ENCODE data around the gene AARS2.

GRCh38 chr6:44270526-44271405, 42.4 kb downstream of the AARS2 start:
- TF ChIP-seq, protein P1, sequence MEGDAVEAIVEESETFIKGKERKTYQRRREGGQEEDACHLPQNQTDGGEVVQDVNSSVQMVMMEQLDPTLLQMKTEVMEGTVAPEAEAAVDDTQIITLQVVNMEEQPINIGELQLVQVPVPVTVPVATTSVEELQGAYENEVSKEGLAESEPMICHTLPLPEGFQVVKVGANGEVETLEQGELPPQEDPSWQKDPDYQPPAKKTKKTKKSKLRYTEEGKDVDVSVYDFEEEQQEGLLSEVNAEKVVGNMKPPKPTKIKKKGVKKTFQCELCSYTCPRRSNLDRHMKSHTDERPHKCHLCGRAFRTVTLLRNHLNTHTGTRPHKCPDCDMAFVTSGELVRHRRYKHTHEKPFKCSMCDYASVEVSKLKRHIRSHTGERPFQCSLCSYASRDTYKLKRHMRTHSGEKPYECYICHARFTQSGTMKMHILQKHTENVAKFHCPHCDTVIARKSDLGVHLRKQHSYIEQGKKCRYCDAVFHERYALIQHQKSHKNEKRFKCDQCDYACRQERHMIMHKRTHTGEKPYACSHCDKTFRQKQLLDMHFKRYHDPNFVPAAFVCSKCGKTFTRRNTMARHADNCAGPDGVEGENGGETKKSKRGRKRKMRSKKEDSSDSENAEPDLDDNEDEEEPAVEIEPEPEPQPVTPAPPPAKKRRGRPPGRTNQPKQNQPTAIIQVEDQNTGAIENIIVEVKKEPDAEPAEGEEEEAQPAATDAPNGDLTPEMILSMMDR (IDR thresholded peaks at IDR 0.05; ENCODE audit: low read depth, low read length): no peak
- TF ChIP-seq MAX (IDR thresholded peaks at IDR 0.05; ENCODE audit: low read depth, low read length): no peak
